Psoas muscle (tissue), 8 donors: ENCODE data around the gene MTHFSD. TPM values are rescaled to one million over a fixed set of nuclear protein-coding genes. Genes with fewer than 3 reads are reported as not detected.
A peak's percentile ranks its signal among the peaks of the same experiment; 100 is the strongest.

Experiments
- ATAC-seq, 4 donors: fragments of 200-7000 bp; cut with Tn5 transposase; one replicate each; pipeline ENCODE4 v1.9.1; 2020; ENCODE audit warnings: moderate library complexity in 3 of 4, mild to moderate bottlenecking in 2 of 4
- DNase-seq, 2 donors: peaks; one replicate each; pipeline ENCODE4 v3.0.0-alpha.2; 2020
- H3K27ac ChIP-seq: fragments of 200-600 bp; one replicate; pipeline ENCODE4 v1.8.0; 2022
- H3K27me3 ChIP-seq, 3 donors: fragments of 200-600 bp in 1 of 3; one replicate each; pipeline versions ENCODE4 v1.6.1 to v1.8.0; 2013 to 2022; ENCODE audit warnings: low read length in 2 of 3, mild to moderate bottlenecking in 2 of 3, moderate library complexity in 1 of 3; ENCODE audit not compliant: insufficient read depth in 3 of 3
- H3K36me3 ChIP-seq, 2 donors: fragments of 200-600 bp in 1 of 2; one replicate each; pipeline versions ENCODE4 v1.6.1 to v1.8.0; 2013 to 2022; ENCODE audit warnings: low read depth in 1 of 2, mild to moderate bottlenecking in 1 of 2, moderate library complexity in 1 of 2; ENCODE audit not compliant: insufficient read depth in 1 of 2
- H3K4me1 ChIP-seq: fragments of 200-600 bp; one replicate; pipeline ENCODE4 v1.8.0; 2022
- H3K4me3 ChIP-seq: fragments of 200-600 bp; one replicate; pipeline ENCODE4 v1.8.0; 2022; ENCODE audit warnings: mild to moderate bottlenecking
- H3K9me3 ChIP-seq: fragments of 200-600 bp; one replicate; pipeline ENCODE4 v1.8.0; 2022
- CTCF ChIP-seq: fragments of 200-600 bp; IDR thresholded peaks from one replicate; pipeline ENCODE4 v1.8.0; 2022; ENCODE audit warnings: antibody characterized with exemption
- WGBS, 3 donors: extraction: QIAGEN DNeasy Blood & Tissue Kit; methylation state at CpG; one replicate each; pipeline versions ENCODE4 v1.1.6 to v1.1.7; 2013; 5-methylcytosine and 5-hydroxymethylcytosine counted together
- intact Hi-C, 2 donors: fragments of 100-400 bp; cut with DNase I; formaldehyde crosslinking; loops; one replicate each; pipeline versions ENCODE4 v1.11.0 to v1.14.2; 2022
- polyA plus RNA-seq, 3 donors: library from polyadenylated mRNA; stranded (reverse); fragments of 200-250 nt; gene quantifications; one replicate each; pipeline ENCODE4 v1.2.3, GENCODE V29; 2013
- total RNA-seq, 4 donors: library from RNA; stranded (reverse); fragmentation: NEBNext Ultra II Directional in 2 of 4; extraction: Animal tissue kit (Norgen Biotek cat#: 25700) in 2 of 4; gene quantifications; one replicate each; pipeline versions ENCODE4 v1.2.1 to v1.2.4, GENCODE V29; 2021 to 2023
- donor health status: healthy with polysubstance abuse.
- donor health status: DM: no; HTN: no; CAD: no; lungs with moderate emphysema.
- donor health status: Bipolar disorder and iron deficiency.
- donor health status: healthy.
- donor health status: DM: yes; HTN: yes; CAD: no.
- donor health status: DM: no; HTN: no; CAD: no.
- donor health status: DM: no; HTN: no; CAD: no.
- donor health status: DM: yes; HTN: yes; CAD: no.

The MTHFSD gene
- total and polyA plus RNA-seq, 7 donors = 4.3 to 16.0 (median 8.1) TPM

DNA sequence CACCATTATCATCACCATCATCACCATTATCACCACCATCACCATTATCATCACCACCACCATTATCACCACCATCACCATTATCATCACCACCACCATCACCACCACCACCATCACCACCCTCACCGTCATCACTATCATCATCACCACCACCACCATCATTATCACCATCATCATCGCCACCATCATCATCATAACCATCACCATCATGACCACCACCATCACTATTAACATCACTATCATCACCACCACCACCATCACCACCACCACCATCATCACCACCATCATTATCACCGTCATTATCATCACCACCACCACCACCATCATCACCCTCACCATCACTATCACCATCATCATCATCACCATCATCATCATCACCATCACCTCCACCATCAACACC is 32.5 kb upstream of the MTHFSD start:
- Histone ChIP-seq H3K4me1 (no peaks in the 10 kb centered on the region), H3K4me3 (no peak overlapping the region), H3K27ac (no peak overlapping the region), H3K9me3 (no peaks in the 10 kb centered on the region), H3K36me3 (no peaks in the 10 kb centered on the region), H3K27me3 (peaks cover 0 to 45% (median 3%) of the 10 kb centered on the region in 3 donors)
- no peak for TF ChIP-seq CTCF
- ATAC-seq (no peak), DNase-seq (no peak)
- intact Hi-C loops = loop anchor here in 1 of 2 donors (2.0 kb wide), 1 partner anchor 55 kb away; no protein-coding TSS in a partner anchor
- WGBS, 3 donors = 88 to 93% (median 91%) methylated on average over 3 of the region's 3 CpGs

DNA sequence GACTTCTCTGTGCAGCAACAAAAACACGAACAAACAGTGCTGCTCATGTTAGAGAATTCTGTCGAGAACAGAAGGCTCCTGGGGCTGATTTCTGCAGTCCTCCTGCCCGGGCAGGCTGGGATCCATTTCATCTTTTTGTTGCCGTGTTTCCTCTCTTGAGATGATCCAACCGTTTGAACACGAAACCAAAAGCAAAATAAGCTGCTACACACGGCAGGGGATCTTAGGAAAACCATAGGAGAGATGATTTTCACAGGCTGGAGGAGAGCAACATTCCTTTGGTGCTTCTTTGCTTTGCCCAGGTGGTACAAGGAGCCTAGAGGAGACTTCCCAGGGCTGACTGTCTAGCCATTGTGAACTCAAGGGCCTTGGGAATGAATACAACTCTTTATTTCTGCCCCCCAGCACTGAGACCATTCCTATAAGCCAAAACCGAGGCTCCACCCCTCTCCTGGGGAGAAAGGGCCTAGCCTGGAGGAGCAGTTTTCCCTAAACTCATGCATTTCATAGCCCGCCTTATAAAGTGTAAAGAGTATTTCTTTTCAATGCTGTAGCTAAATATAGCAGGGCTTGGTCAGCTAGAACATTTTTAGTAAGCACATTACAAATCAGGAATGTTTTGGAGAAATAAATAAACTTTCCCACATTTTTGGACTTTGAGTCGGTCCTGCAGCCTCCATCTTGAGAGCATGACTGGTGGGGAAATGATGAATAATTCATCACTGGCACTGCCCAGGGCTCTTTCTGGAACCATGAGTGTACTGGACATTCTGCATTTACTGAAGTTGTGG is 31.0 kb upstream of the MTHFSD start:
- Histone ChIP-seq H3K9me3 (no peaks in the 10 kb centered on the region), H3K36me3 (no peaks in the 10 kb centered on the region), H3K4me3 (no peak overlapping the region), H3K4me1 (no peaks in the 10 kb centered on the region), H3K27ac (peak overlapping the region; percentile 36), H3K27me3 (peaks cover 0 to 43% (median 1%) of the 10 kb centered on the region in 3 donors)
- ATAC-seq (no peak), DNase-seq (no peak)
- no peak for TF ChIP-seq CTCF
- WGBS, 3 donors = 51 to 58% (median 55%) methylated on average over 10 of the region's 10 CpGs
- intact Hi-C loops = loop anchor here in 1 of 2 donors (2.0 kb wide), 1 partner anchor 57 kb away; no protein-coding TSS in a partner anchor

GRCh38 chr16:86584726-86585721 is 30.0 kb upstream of the MTHFSD start:
- no peaks in the 10 kb centered on the region for H3K4me1 ChIP-seq
- 78 to 81% (median 80%) methylated on average over 12 of the region's 12 CpGs for WGBS, 3 donors
- no peak for TF ChIP-seq CTCF
- H3K9me3 ChIP-seq = no peaks in the 10 kb centered on the region
- H3K4me3 ChIP-seq = no peak overlapping the region
- no peak for DNase-seq
- H3K27me3 ChIP-seq = peaks cover 0 to 43% (median 4%) of the 10 kb centered on the region in 3 donors
- no peak overlapping the region for H3K27ac ChIP-seq
- intact Hi-C loops = no loop called here
- no peak for ATAC-seq
- H3K36me3 ChIP-seq = no peaks in the 10 kb centered on the region

DNA sequence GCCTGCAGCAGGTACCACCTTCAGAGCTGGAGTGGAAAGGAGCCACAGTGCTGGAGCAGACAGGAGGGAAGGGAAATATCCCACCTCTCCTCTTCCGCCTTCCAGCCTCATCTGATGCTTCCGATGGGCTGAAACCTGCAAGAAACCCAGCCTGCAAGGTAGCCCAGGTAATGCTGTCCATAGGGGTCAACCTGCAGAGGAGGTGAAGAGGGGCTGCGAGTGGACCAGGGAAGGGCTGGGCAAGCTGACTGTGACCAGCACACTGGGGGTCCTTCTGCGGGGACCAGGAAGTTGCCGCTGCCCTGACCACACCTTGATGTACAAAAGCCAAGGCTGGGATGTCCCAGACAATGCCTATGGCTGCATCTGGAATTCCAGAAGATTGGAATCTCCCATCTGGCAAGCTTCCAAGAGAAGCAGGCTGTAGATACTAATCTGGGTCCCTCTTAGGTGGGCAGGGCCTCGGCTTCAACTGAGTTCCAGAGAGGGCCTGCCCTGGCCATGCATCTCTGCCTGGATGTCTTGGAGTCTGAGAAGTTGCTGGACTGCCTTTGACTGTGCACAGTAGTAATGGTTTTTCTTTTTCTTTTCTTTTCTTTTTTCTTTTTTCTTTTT is 29.1 kb upstream of the MTHFSD start:
- no peak for ATAC-seq
- 82 to 91% (median 85%) methylated on average over 6 of the region's 6 CpGs for WGBS, 3 donors
- no peak overlapping the region for H3K4me3 ChIP-seq

More for the DNA sequence above, 29.1 kb upstream of the MTHFSD start:
- Histone ChIP-seq H3K27ac (no peak overlapping the region), H3K9me3 (no peaks in the 10 kb centered on the region), H3K27me3 (peaks cover 0 to 46% (median 8%) of the 10 kb centered on the region in 3 donors), H3K36me3 (no peaks in the 10 kb centered on the region), H3K4me1 (no peaks in the 10 kb centered on the region)
- no peak for DNase-seq
- intact Hi-C loops = no loop called here
- TF ChIP-seq CTCF = no peak
